ENCODE measurements around the gene NOC2L.
"Not testable (repeated sequence)": the region's sequence is repeated elsewhere in the genome, so short reads cannot be mapped to it uniquely, and the experiment has no call there.

Gene NOC2L

GRCh38 chr1:897951-898350, 61.1 kb downstream of the NOC2L start:
- DNase-seq, result not testable (repeated sequence)

GRCh38 chr1:897226-897625, 61.8 kb downstream of the NOC2L start:
- DNase-seq, result no peak

All from SHP77 treated with DMSO at 0.1 percent for 48 hours (cell line).